ENCODE data around the gene ZNF593.

ZNF593 gene

DNA sequence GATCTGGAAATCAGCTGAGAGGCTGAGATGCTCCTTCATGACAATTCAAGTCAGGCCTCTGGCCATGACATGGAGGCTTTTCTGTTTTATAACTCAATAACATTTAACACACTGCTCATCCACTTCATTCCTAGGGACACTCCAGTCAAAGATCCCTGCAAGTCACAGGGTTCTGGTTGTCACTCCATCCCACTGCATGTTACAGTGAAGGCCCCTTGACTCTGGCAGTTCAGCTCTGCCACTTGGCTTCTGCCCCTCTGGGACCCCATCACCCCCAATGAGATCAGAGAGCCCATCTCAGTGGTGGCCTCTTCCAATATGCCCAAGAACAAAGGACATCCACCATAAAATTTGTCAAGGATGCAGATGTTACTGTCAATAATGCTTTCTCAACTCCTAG, 20.8 kb upstream of the ZNF593 start:
- no peak for DNase-seq (ENCODE audit: low read depth)
- H3K4me3 ChIP-seq (ENCODE audit: control insufficient read depth, low read depth, low read length), result no peak overlapping the region
- TF ChIP-seq, protein P1, sequence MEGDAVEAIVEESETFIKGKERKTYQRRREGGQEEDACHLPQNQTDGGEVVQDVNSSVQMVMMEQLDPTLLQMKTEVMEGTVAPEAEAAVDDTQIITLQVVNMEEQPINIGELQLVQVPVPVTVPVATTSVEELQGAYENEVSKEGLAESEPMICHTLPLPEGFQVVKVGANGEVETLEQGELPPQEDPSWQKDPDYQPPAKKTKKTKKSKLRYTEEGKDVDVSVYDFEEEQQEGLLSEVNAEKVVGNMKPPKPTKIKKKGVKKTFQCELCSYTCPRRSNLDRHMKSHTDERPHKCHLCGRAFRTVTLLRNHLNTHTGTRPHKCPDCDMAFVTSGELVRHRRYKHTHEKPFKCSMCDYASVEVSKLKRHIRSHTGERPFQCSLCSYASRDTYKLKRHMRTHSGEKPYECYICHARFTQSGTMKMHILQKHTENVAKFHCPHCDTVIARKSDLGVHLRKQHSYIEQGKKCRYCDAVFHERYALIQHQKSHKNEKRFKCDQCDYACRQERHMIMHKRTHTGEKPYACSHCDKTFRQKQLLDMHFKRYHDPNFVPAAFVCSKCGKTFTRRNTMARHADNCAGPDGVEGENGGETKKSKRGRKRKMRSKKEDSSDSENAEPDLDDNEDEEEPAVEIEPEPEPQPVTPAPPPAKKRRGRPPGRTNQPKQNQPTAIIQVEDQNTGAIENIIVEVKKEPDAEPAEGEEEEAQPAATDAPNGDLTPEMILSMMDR (conservative IDR thresholded peaks at IDR 0.05; ENCODE audit: control insufficient read depth, insufficient read depth, low read depth, low read length), result no peak

DNA sequence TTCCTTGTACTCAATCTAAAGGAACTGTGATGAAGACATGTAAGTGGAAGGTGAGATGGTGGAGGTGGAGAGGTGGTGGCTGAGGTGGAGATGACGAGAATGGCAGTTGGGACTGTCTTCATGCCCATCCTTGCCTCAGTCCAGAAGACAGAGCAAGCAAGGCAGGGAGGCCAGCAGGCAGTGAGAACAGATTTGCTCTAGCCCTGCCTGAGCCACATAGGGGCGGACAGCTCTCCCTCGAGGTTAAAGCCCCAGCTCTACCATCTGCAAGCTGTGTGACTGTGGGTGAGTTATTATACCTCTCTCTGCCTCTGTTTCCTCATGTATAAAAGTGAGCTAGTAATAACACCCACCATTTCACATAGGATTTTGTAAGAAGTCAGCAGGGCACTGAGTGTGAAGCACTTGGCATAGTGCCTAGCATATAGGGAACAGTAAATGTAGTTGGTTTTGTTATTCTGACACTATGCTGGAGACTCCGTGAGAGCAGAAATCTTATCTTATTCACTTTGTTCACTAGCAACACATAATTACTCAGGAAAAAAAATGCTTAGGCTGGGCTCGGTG, 15.7 kb upstream of the ZNF593 start:
- H3K4me3 ChIP-seq (ENCODE audit: control insufficient read depth, low read depth, low read length), result no peak overlapping the region
- DNase-seq (ENCODE audit: low read depth), result no peak
- TF ChIP-seq, protein P1 (conservative IDR thresholded peaks at IDR 0.05; ENCODE audit: control insufficient read depth, insufficient read depth, low read depth, low read length), result no peak

DNA sequence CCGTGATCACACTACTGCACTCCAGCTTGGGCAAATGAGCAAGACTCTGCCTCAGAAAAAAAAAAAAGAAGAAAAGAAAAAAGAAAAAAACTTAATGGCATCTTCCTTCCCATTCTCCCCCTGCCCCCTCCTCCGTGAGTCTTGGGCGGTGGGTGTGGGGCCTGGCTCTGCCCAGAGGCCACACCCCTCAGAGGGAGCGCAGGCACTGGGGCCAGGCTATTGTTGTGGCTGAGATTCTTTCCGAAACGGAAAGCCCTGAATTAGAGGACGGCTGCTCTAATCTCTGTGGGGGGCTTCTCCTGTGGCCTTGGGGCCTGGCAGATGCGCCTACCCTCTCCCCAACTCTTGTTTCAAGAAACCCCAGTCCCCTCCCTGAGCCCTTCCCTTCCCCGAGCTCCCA, 15.0 kb upstream of the ZNF593 start:
- TF ChIP-seq, protein P1 (conservative IDR thresholded peaks at IDR 0.05; ENCODE audit: control insufficient read depth, insufficient read depth, low read depth, low read length), result no peak

DNA sequence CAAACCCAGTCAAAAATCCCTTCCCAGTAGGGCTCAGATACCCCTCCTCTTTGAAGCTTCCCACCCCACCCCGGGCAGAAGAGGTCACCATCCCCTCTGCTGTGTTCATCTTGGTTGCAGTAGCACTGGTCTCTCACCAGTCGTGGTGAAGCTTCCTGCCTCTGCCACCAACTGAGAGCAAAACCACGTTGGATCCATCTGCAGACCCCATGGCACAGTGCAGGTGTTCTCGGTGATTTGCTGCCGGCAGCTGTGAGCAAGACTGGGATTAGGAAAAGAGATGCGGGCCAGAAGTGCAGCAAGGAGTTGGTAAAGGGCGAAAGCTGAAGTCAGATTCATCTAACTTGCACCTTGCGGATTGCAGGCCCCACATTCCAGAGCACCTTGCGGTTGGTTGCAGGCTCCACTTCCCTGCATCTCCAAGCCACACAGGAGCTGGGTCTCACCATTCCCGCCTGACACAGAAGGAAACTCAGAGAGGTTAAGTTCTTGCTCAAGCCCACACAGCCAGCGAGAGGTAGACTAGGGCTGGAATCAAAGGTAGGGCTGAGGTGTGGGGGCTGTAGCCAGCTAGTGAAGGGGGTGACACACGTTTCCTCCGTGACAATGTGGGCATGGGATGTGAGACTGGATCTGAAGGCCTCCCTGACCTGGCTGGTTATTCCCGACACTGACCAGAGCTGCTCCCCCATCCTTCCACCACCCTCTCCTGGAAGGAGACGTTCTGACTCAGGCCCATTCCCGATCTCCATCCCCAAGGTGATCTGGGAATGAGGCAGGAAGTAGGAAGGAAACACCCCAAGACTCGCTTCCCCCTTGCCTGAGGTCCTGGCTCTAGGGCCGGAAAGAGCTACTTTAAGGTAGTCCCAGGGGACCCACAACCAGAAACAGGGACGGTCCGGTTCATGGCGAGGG, 14.1 kb upstream of the ZNF593 start:
- no peak for DNase-seq (ENCODE audit: low read depth)
- TF ChIP-seq, protein P1 (conservative IDR thresholded peaks at IDR 0.05; ENCODE audit: control insufficient read depth, insufficient read depth, low read depth, low read length), result no peak

More for the DNA sequence above, 15.0 kb upstream of the ZNF593 start:
- DNase-seq (ENCODE audit: low read depth), result no peak
- H3K4me3 ChIP-seq (ENCODE audit: control insufficient read depth, low read depth, low read length), result no peak overlapping the region

DNA sequence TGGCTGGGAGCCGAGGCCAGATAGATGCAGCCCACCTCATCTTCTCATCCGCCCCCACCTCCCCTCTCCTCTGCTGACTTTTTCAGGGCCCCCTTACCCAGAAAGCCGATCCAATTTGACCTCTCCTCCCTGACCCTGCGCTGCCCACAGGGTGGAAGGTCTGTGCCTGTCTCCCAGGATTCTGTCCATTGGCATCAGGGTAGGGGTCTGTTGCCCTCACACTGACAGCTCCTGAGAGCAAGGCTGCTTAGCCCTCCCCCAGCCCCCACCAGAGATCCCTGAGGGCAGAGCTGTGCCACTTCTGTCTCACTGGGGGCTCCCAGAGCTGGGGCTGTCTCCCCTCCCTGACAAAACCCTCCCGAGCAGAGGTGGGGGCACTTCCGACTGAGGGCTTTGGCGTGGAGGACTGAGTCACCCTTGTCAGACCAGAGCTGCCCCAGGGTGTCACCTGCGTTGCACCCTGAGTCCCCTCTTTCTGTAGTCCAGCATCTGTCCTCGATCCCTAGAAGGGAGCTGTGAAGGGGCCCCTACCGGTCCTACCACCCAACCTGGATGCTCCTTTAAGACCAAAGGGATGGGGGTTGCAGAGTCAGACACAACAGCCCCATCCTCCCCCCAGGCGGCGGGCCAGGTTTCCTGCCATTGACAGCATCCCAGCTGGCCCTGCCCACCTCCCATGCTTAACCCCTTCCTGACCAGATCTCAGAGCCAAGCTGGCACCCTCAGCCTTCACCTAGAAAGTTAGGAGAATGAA, 13.2 kb upstream of the ZNF593 start:
- no peak for DNase-seq (ENCODE audit: low read depth)
- TF ChIP-seq, protein P1 (conservative IDR thresholded peaks at IDR 0.05; ENCODE audit: control insufficient read depth, insufficient read depth, low read depth, low read length), result no peak

More for the DNA sequence above, 14.1 kb upstream of the ZNF593 start:
- no peak overlapping the region for H3K4me3 ChIP-seq (ENCODE audit: control insufficient read depth, low read depth, low read length)

DNA sequence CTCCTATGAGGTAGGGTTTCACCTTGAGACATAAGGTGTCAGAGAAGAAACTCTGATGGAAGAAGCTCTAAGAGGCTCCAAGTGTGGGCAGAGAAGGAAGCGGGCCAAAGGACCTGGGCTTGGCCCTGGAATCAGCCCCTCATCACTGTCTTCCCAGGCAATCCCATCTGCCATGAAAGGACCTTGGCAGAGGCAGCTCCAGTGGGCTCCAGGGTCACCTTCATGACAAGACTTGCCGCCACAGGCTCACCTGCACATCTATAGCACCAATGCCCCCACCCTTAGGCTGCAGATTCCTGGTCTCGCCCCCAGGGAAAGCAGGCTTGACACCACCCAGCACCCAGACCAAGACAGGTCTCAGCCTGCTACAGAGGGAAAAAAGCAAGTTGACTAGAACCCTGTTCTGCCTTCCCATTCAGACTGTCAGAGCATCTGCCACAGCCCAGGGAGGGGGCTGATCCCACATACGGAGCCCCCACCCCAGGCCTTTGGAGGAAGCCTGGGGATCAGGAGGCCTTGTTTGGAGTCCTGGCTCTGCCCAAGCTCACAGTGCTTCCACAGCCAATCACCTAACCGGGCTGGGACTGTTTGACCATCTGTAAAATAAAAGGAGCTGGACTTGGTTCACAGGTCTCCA, 11.3 kb upstream of the ZNF593 start:
- TF ChIP-seq, protein P1 (conservative IDR thresholded peaks at IDR 0.05; ENCODE audit: control insufficient read depth, insufficient read depth, low read depth, low read length), result no peak
- no peak overlapping the region for H3K4me3 ChIP-seq (ENCODE audit: control insufficient read depth, low read depth, low read length)
- DNase-seq (ENCODE audit: low read depth), result no peak

More for the DNA sequence above, 13.2 kb upstream of the ZNF593 start:
- H3K4me3 ChIP-seq (ENCODE audit: control insufficient read depth, low read depth, low read length), result no peak overlapping the region
